ENCODE data around the gene SSH3.

DNA sequence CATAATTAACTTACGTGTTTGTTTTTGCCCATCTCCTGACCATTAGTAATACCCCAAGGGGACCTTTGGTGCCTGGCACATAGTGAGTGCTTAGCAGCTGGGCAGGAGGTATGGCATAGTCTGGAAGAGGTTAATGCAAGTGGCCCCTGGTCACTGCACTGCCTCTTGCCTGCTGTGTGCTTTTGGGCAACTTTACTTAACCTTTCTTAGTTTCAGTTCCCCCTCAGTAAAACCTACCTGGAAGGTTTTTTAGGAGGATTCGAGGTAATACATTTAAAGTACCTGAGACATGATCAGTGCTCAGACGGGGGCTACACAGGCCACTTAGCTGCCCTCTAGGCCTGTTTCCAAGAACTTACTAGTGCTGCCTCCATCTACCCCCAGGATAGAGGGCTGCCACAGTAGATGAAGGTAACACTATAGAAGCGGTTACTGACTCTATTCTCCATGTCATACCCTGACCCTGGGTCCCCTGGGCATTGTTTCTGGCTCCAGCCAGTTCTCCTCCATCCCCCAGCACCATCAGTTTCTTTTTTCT, 46.7 kb downstream of the SSH3 start:
- TF ChIP-seq, protein P1, sequence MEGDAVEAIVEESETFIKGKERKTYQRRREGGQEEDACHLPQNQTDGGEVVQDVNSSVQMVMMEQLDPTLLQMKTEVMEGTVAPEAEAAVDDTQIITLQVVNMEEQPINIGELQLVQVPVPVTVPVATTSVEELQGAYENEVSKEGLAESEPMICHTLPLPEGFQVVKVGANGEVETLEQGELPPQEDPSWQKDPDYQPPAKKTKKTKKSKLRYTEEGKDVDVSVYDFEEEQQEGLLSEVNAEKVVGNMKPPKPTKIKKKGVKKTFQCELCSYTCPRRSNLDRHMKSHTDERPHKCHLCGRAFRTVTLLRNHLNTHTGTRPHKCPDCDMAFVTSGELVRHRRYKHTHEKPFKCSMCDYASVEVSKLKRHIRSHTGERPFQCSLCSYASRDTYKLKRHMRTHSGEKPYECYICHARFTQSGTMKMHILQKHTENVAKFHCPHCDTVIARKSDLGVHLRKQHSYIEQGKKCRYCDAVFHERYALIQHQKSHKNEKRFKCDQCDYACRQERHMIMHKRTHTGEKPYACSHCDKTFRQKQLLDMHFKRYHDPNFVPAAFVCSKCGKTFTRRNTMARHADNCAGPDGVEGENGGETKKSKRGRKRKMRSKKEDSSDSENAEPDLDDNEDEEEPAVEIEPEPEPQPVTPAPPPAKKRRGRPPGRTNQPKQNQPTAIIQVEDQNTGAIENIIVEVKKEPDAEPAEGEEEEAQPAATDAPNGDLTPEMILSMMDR (IDR thresholded peaks at IDR 0.05): no peak
- TF ChIP-seq POLR2A (IDR thresholded peaks at IDR 0.05): no peak
